Stimulated activated naive CD4-positive, alpha-beta T cell treated with Interleukin-2 at 50 U/mL for 16 hours (primary cell): ENCODE measurements around the gene MIEF2.
"Not testable (repeated sequence)": the region's sequence is repeated elsewhere in the genome, so short reads cannot be mapped to it uniquely, and the experiment has no call there.

Experiments used
- DNase-seq: peaks from one replicate; lab custom pipeline; 2025; lab: John Stamatoyannopoulos, UW

MIEF2 gene

GRCh38 chr17:18291718-18292540 is 31.5 kb downstream of the MIEF2 start:
- DNase-seq = no peak

DNA sequence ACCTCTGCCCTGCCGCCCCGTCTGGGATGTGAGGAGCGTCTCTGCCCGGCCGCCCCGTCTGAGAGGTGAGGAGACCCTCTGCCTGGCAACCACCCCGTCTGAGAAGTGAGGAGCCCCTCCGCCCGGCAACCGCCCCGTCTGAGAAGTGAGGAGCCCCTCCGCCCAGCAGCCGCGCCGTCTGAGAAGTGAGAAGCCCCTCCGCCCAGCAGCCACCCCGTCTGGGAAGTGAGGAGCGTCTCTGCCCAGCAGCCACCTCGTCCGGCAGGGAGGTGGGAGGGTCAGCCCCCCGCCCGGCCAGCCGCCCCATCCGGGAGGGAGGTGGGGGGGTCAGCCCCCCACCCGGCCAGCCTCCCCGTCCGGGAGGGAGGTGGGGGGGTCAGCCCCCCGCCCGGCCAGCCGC is 37.6 kb downstream of the MIEF2 start:
- DNase-seq = not testable (repeated sequence)

DNA sequence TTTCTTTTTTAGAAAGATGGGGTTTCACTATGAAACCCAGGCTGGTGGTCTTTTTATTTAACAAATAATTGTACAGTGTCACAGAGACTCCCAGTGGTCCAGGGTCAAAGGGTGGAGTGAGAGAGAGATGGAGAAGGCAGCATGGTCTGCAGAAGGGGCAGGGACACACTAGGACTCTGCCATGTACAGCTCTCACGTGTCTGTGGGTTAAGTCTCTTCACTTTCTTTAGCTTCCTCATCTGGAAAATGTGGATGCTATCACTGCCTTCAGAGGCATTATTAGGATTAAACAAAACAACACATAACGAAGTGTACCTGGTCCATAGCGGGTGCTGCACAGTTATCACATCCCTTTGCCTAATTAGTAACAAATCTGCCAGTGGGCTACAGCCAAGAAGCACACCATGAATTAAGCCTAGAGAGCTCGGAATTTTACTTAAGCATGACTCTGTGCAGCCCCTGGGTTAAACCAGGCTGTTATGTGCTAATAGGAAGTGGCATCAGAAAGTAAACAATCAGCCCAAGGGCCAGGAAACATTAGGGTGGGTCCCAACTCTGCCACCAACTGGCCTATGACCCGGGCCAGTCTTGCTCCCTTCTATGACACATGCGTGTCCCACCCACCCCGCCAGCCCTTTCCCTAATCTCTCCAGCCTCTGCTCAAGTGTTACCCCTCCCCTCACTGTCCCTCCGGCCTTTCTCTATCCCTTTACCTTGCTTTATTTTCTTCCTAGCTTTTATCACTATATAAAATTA is 40.4 kb downstream of the MIEF2 start:
- no peak for DNase-seq

GRCh38 chr17:18303206-18303605 is 42.7 kb downstream of the MIEF2 start:
- DNase-seq = not testable (repeated sequence)

DNA sequence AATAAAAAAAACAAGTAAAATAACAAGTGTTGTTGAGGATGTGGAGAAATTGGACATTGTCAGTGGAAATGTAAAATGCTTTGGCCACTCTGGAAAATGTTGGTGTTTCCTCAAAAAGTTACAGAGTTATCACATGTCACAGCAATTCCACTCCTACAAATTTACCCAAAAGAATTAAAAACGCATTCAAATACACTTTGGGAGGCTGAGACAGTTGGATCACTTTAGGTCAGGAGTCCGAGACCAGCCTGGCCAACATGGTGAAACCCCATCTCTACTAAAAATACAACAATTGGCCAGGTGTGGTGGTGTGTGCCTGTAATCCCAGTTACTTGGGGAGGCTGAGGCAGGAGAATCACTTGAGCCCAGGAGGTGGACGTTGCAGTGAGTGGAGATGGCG is 48.7 kb downstream of the MIEF2 start:
- no peak for DNase-seq

- DNase-seq = no peak
These were observed 53.7 kb downstream of the MIEF2 start for GRCh38 chr17:18314059-18314730.

DNA sequence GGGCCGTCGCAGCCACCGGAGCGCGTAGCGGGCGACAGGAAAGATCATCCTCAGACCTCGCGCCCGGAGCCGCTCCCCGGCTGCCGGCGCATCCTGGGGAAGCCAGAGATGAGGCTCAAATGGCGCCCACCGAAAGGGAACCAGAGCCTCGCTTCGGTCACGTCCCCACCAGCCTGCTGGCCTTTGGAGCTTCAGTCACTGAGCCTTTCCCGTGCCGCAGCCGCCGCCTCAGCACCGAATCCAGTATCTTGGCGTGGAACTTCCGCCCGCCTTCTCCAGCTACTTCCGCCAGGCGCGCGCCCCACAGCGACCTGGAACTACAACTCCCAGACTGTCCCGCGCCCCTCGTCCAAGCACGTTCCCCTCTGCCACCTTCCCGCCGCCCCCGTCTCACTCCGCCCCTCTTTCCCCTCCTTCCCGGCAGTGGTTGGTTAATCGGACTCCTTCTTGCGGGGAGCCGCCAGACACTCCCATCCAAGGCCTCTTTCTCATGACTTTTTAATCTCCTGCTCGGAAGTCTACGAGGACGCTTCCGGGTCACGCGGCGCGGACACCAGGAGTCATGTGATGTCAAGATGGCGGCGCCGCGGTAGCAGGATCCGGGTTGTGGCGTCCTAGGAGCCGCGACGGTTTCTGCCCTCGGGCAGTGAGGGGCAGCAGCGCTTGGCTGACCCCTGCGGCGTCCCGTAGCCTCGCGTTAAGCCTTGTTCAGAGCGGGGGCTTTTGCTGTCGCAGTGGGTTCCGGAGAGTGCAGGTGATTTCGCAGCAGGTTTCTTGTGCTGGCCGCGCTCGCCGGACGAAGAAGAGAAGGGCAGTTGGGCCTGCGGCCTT is 54.5 kb downstream of the MIEF2 start, which contains the start of the genes SMCR8 and TOP3A:
Gene SMCR8, plus strand, starts transcription at position 563 of the 831 bp plus-strand sequence. CDS start 497 bp downstream, outside the sequence.
Gene TOP3A, minus strand, starts transcription at position 264 of the 831 bp plus-strand sequence. Its CDS starts 216 bp downstream, at position 48.
- peak; percentile 99 for DNase-seq

- DNase-seq = no peak
These were observed 55.1 kb downstream of the MIEF2 start for GRCh38 chr17:18315562-18315922.

GRCh38 chr17:18315961-18316360 is 55.5 kb downstream of the MIEF2 start:
- DNase-seq = no peak
